Fibroblast of the aortic adventitia (primary cell): ENCODE data around the gene FBL. TPM values are rescaled to one million over a fixed set of nuclear protein-coding genes. Genes with fewer than 3 reads are reported as not detected.

ENCODE experiments used
- DNase-seq: peaks from one replicate; pipeline ENCODE4 v3.0.0-alpha.2; 2010; ENCODE audit warnings: low read depth
- H3K4me3 ChIP-seq: 2 replicates; pipeline ENCODE4 v1.5.1; 2011; ENCODE audit warnings: low read depth, mild to moderate bottlenecking, control low read depth, low read length, moderate library complexity
- total RNA-seq: library from RNA; depleted of rRNA; stranded (reverse); fragments of >200 nt; gene quantifications from 2 replicates; pipeline ENCODE4 v1.2.3, GENCODE V29; 2012; ENCODE audit warnings: low replicate concordance
- TF ChIP-seq, protein P1 (sequence below): IDR thresholded peaks from 2 replicates; pipeline ENCODE4 v1.5.1; 2011; ENCODE audit warnings: mild to moderate bottlenecking, low read length, control low read depth, inconsistent platforms; ENCODE audit not compliant: insufficient read depth

FBL gene
- total RNA-seq, 1 donor = 162 TPM

DNA sequence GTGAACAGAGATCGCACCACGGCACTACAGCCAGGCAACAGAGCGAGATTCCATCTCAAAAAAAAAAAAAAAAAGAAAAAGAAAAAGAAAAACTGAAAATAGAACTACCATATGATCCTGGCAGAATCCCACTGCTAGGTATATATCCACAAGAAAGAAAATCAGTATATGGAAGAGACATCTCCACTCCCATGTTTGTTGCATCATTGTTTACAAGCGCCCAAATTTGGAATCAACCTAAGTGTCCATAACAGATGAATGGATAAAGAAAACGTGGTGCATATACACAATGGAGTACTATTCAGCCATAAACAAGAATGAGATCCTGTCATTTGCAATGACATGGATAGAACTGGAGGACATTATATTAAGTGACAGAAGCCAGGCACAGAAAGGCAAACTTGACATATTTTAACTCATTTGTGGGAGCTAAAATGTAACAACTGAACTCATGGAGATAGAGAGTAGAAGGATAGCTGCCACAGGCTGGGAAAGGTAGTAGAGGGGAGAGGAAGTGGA lies 38.3 kb downstream of the FBL start:
- TF ChIP-seq, protein P1, sequence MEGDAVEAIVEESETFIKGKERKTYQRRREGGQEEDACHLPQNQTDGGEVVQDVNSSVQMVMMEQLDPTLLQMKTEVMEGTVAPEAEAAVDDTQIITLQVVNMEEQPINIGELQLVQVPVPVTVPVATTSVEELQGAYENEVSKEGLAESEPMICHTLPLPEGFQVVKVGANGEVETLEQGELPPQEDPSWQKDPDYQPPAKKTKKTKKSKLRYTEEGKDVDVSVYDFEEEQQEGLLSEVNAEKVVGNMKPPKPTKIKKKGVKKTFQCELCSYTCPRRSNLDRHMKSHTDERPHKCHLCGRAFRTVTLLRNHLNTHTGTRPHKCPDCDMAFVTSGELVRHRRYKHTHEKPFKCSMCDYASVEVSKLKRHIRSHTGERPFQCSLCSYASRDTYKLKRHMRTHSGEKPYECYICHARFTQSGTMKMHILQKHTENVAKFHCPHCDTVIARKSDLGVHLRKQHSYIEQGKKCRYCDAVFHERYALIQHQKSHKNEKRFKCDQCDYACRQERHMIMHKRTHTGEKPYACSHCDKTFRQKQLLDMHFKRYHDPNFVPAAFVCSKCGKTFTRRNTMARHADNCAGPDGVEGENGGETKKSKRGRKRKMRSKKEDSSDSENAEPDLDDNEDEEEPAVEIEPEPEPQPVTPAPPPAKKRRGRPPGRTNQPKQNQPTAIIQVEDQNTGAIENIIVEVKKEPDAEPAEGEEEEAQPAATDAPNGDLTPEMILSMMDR = no peak
- no peak for DNase-seq
- no peak overlapping the region for H3K4me3 ChIP-seq

DNA sequence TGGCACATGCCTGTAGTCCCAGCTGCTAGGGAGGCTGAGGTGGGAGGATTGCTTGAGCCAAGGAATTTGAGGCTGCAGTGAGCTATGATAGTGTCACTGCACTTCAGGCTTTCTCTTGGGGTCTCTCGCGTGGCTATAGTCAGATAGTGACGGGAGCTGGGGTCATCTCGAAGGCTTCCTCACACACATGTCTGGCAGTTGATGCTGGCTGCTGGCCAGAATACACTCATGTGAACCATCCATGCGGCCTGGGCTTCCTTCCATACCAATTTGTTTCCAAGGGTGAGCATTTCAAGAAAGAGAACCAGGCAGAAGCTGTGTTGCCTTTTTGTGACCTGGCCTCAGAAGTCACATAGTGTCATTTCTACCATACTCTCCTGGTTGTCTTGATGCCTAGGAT lies 41.1 kb downstream of the FBL start:
- TF ChIP-seq, protein P1 = no peak
- H3K4me3 ChIP-seq = no peak overlapping the region
- peak; percentile 2 for DNase-seq

DNA sequence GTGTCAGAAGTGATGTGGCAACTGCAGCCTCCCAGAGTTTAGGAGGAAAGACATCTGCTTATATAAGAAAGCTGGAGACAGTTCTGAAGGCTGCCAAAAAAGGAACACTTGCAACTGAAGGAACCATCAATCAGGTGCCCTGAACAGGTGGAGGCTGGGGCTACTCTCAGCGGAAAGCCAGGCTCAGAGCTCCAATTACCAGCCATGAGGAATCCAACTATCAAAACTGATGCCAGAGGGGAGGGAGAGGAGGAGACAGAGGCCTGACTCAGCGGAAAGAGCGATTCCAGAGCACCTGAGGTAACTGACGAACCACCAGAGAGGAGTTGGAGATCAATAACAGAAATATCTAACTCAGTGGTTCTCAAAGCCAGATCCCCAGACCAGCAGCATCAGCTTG lies 43.2 kb downstream of the FBL start:
- TF ChIP-seq, protein P1 = no peak
- no peak overlapping the region for H3K4me3 ChIP-seq
- DNase-seq = no peak

DNA sequence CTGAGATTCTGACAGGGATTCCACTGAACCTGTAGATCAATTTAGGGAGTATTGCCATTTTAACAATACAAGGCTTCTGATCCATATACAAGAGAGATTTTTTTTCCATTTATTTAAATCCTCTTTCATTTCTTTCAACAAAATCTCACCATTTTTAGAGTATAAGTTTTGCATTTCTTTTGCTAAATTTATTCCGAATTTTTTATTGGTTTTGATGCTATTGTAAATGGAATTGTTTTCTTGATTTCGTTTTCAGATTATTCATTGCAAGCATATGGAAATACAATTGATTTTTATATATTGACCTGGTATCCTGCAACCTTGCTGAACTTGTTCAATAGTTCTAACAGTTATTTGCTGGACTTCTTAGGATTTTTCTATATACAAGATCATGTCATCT lies 49.1 kb downstream of the FBL start:
- H3K4me3 ChIP-seq = no peak overlapping the region
- TF ChIP-seq, protein P1 = no peak
- no peak for DNase-seq

DNA sequence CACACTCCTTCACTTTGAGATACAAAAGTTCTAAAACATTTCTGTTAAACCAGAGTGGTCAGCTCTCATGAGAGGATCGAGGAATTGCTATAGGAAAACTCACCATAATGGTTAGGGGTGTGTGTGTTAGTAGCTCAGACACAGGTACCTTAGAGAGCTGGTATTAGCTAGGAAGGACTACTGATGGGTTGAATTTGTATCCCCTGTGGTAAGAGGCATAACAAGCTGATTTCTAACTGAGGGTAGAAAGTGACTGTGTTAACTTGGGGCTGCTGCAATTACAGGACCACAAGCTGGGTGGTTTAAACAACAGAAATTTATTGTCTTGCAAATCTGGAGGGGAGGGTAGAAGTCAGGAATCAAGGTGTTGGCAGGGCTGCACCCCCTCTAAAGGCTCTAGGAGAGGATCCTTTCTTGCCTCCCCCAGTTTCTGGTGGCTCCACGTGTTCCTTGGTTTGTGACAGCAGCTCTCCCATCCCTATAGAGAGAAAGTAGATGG lies 50.1 kb downstream of the FBL start:
- TF ChIP-seq, protein P1 = no peak
- no peak for DNase-seq
- H3K4me3 ChIP-seq = no peak overlapping the region

DNA sequence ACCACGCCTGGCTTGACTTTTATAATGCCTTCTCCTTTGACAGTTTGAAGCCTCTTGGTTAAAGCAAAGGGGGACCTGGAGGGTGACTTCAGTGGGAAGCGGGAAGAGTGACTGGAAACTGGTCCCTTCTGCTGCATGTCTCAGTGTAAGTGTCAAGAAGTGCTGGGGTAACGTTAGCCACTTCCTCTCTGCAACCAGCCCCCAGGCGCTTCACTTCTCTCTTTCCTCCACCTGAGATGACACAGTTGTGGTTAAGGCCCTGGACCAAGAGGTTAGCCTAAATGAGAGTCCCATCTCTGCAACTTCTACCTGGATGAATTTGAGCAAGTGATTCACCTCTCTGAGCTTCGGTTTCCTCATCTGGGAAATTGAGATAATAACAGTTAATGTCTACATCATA lies 51.2 kb downstream of the FBL start:
- no peak for DNase-seq
- TF ChIP-seq, protein P1 = no peak
- H3K4me3 ChIP-seq = no peak overlapping the region

DNA sequence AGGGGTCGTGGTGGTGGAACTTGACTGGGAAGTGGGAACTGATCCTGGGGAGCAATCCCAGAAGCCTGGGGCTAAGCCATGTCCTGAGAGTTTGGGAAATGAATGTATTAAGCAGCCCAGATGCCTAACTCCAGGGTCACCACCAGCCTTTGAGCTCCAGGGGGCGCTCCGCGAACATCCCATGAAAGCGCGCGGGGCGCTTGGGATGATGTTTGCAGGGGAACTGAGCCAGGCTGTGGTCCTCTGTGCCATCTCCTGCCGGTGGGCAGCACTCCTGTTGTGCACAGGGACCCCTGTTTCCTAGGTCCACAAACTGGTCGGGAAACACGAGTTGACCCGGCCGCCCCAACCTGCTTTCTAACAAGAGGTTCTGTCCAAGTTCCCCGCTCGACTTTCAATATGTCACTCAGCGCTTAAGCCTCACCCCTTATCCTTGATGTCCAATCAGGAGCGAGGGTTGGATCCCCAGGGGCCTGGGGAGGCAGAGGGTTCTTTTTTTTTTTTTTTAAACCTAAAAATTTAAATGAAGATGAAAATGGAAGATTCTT lies 53.1 kb downstream of the FBL start:
- peak overlapping the region; percentile 77 for H3K4me3 ChIP-seq
- TF ChIP-seq, protein P1 = peak; percentile 96

More for the DNA sequence above, 53.1 kb downstream of the FBL start:
- DNase-seq = peak; percentile 88
